HEK293 (cell line): ENCODE measurements around the gene WDR82.

Experiments used
- CTCF ChIA-PET: fragments of 350-600 bp; formaldehyde crosslinking; extraction: SDS; loops from one replicate; lab custom pipeline; 2021; ENCODE audit warnings: antibody characterized with exemption; lab: Yijun Ruan, JAX
- POLR2A ChIA-PET: fragments of 300-600 bp; formaldehyde crosslinking; extraction: SDS; loops from one replicate; lab custom pipeline; 2020; ENCODE audit warnings: antibody characterized with exemption, inconsistent platforms; lab: Yijun Ruan, JAX
- H3K27ac ChIP-seq: fragments of 200-500 bp; sonication (Bioruptor generic); 2 replicates; pipeline ENCODE4 v1.5.1; 2014; ENCODE audit warnings: low read depth, low read length, control low read depth, inconsistent platforms; ENCODE audit errors: extremely low read depth
- H3K36me3 ChIP-seq, 2 experiments: fragments of 200-500 bp in 1 of 2; sonication (Bioruptor generic) in 1 of 2; 1 replicate in 1 of 2; 2 replicates in 1 of 2; pipeline ENCODE4 v1.5.1; 2014 to 2017; ENCODE audit warnings: inconsistent platforms in 2 of 2, low read length in 2 of 2; ENCODE audit not compliant: control insufficient read depth in 2 of 2, insufficient read depth in 1 of 2
- H3K4me1 ChIP-seq: fragments of 200-500 bp; sonication (Bioruptor generic); 2 replicates; pipeline ENCODE4 v1.5.1; 2014; ENCODE audit warnings: mild to moderate bottlenecking, low read length, inconsistent platforms; ENCODE audit not compliant: control insufficient read depth, insufficient read depth
- H3K4me3 ChIP-seq: 2 replicates; pipeline ENCODE4 v1.5.1; 2011; ENCODE audit warnings: low read depth, mild to moderate bottlenecking, control low read depth, low read length, moderate library complexity
- H3K9me3 ChIP-seq: fragments of 200-500 bp; sonication (Bioruptor generic); 2 replicates; pipeline ENCODE4 v1.5.1; 2014; ENCODE audit warnings: low read depth, low read length, inconsistent platforms; ENCODE audit not compliant: control insufficient read depth, insufficient read depth
- AEBP2 ChIP-seq: fragments of 450-650 bp; formaldehyde crosslinking; IDR thresholded peaks from 2 replicates; pipeline ENCODE4 v1.5.1; 2016; ENCODE audit warnings: missing biosample characterization, missing genetic modification characterization, borderline replicate concordance
- BCL11A ChIP-seq: fragments of 450-650 bp; formaldehyde crosslinking; IDR thresholded peaks from 2 replicates; pipeline ENCODE4 v1.5.1; 2016; ENCODE audit warnings: low read depth, missing biosample characterization, missing genetic modification characterization
- BCL11B ChIP-seq: fragments of 450-650 bp; formaldehyde crosslinking; IDR thresholded peaks from 2 replicates; pipeline ENCODE4 v1.5.1; 2016; ENCODE audit warnings: low read depth, missing biosample characterization, missing genetic modification characterization
- GLIS2 ChIP-seq: fragments of 450-650 bp; formaldehyde crosslinking; IDR thresholded peaks from 2 replicates; pipeline ENCODE4 v1.5.1; 2016; ENCODE audit warnings: missing biosample characterization, missing genetic modification characterization
- KLF1 ChIP-seq: fragments of 450-650 bp; formaldehyde crosslinking; IDR thresholded peaks from 2 replicates; pipeline ENCODE4 v1.5.1; 2016; ENCODE audit warnings: missing biosample characterization, missing genetic modification characterization
- MEIS1 ChIP-seq: sonication (generic); formaldehyde crosslinking; IDR thresholded peaks from 2 replicates; pipeline ENCODE4 v1.8.1; 2022; ENCODE audit warnings: missing genetic modification reagents, mild to moderate bottlenecking, borderline replicate concordance
- ZNF280C ChIP-seq: fragments of 450-650 bp; formaldehyde crosslinking; IDR thresholded peaks from 2 replicates; pipeline ENCODE4 v1.5.1; 2016; ENCODE audit warnings: missing biosample characterization, missing genetic modification characterization
- ZNF302 ChIP-seq: fragments of 450-650 bp; formaldehyde crosslinking; IDR thresholded peaks from 2 replicates; pipeline ENCODE4 v1.5.1; 2016; ENCODE audit warnings: missing biosample characterization, missing genetic modification characterization, low read depth
- ZNF354C ChIP-seq: fragments of 450-650 bp; formaldehyde crosslinking; IDR thresholded peaks from 2 replicates; pipeline ENCODE4 v1.5.1; 2016; ENCODE audit warnings: missing biosample characterization, missing genetic modification characterization, low read depth, borderline replicate concordance
- ZNF544 ChIP-seq: fragments of 450-650 bp; formaldehyde crosslinking; IDR thresholded peaks from 2 replicates; pipeline ENCODE4 v1.5.0; 2017; ENCODE audit warnings: missing biosample characterization, missing genetic modification characterization
- ZNF548 ChIP-seq: fragments of 450-650 bp; formaldehyde crosslinking; IDR thresholded peaks from 2 replicates; pipeline ENCODE4 v1.5.1; 2016; ENCODE audit warnings: missing biosample characterization, missing genetic modification characterization
- ZNF561 ChIP-seq: fragments of 450-650 bp; IDR thresholded peaks from 2 replicates; pipeline ENCODE4 v1.5.1; 2018; ENCODE audit warnings: missing biosample characterization, missing genetic modification characterization, borderline replicate concordance
- ZNF600 ChIP-seq: fragments of 450-650 bp; formaldehyde crosslinking; IDR thresholded peaks from 2 replicates; pipeline ENCODE4 v1.5.1; 2016; ENCODE audit warnings: missing biosample characterization, missing genetic modification characterization
- ZNF621 ChIP-seq: fragments of 450-650 bp; formaldehyde crosslinking; IDR thresholded peaks from 2 replicates; pipeline ENCODE4 v1.5.1; 2017; ENCODE audit warnings: missing biosample characterization, missing genetic modification characterization
- ZNF654 ChIP-seq: fragments of 450-650 bp; formaldehyde crosslinking; IDR thresholded peaks from 2 replicates; pipeline ENCODE4 v1.5.1; 2016; ENCODE audit warnings: low read depth, missing biosample characterization, missing genetic modification characterization
- ZNF670 ChIP-seq: fragments of 450-650 bp; formaldehyde crosslinking; IDR thresholded peaks from 2 replicates; pipeline ENCODE4 v1.5.1; 2016; ENCODE audit warnings: missing biosample characterization, missing genetic modification characterization, low read depth
- ZNF785 ChIP-seq: fragments of 450-650 bp; formaldehyde crosslinking; IDR thresholded peaks from 2 replicates; pipeline ENCODE4 v1.5.1; 2016; ENCODE audit warnings: missing biosample characterization, missing genetic modification characterization
- TF ChIP-seq, protein P1 (sequence below): fragments of 450-650 bp; IDR thresholded peaks from 2 replicates; pipeline ENCODE4 v1.5.1; 2018; ENCODE audit warnings: missing biosample characterization, missing genetic modification characterization
- TF ChIP-seq, protein P2 (sequence below): fragments of 450-650 bp; IDR thresholded peaks from 2 replicates; pipeline ENCODE4 v1.5.1; 2018; ENCODE audit warnings: missing biosample characterization, mild to moderate bottlenecking, missing genetic modification characterization
- TF ChIP-seq, protein P3 (sequence below): fragments of 450-650 bp; formaldehyde crosslinking; IDR thresholded peaks from 2 replicates; pipeline ENCODE4 v1.5.1; 2016; ENCODE audit warnings: missing biosample characterization, missing genetic modification characterization
- TF ChIP-seq, protein P4 (sequence below): fragments of 450-650 bp; formaldehyde crosslinking; IDR thresholded peaks from 2 replicates; pipeline ENCODE4 v1.5.1; 2016; ENCODE audit warnings: missing biosample characterization, missing genetic modification characterization
- TF ChIP-seq, protein P5 (sequence below): fragments of 450-650 bp; formaldehyde crosslinking; IDR thresholded peaks from 2 replicates; pipeline ENCODE4 v1.5.1; 2017; ENCODE audit warnings: missing biosample characterization, mild to moderate bottlenecking, missing genetic modification characterization, moderate library complexity

Gene WDR82

GRCh38 chr3:52233108-52233591 is 45.3 kb downstream of the WDR82 start (continued):
- TF ChIP-seq, protein P1, sequence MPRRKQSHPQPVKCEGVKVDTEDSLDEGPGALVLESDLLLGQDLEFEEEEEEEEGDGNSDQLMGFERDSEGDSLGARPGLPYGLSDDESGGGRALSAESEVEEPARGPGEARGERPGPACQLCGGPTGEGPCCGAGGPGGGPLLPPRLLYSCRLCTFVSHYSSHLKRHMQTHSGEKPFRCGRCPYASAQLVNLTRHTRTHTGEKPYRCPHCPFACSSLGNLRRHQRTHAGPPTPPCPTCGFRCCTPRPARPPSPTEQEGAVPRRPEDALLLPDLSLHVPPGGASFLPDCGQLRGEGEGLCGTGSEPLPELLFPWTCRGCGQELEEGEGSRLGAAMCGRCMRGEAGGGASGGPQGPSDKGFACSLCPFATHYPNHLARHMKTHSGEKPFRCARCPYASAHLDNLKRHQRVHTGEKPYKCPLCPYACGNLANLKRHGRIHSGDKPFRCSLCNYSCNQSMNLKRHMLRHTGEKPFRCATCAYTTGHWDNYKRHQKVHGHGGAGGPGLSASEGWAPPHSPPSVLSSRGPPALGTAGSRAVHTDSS = no peak

DNA sequence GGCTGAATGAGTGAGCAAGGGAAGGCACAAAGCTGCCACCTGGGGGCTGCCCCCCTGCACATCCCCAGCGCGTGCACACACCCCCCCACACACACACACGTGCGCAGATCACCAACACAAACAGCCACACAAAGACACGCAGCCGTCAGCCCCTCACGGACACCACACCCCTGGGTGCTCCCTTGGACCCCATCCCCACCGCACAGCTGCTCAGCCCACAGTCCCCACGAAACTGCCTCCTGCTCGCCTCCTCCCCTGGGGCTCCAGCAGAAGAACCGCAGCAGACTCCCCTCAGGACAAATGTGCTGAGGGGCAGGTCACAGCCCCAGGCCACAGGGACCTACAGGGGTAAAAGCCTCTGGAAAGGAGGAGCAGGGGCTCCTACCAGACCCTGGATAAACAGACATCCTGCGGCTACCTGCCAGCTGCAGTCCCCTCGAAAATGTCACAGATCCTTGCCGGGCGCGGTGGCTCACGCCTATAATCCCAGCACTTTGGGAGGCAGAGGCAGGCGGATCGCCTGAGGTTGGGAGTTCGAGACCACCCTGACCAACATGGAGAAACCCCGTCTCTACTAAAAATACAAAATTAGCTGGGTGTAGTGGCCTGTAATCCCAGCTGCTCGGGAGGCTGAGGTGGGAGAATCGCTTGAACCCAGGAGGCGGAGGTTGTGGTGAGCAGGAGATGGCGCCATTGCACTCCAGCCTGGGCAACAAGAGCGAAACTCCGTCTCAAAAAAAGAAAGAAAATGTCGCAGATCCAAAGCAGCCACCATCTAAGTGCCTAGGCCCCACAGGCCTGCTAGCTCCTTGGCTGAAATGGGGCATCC is 46.0 kb downstream of the WDR82 start:
- no peaks in the 10 kb centered on the region for H3K4me1 ChIP-seq
- H3K4me3 ChIP-seq = no peak overlapping the region
- TF ChIP-seq ZNF654 (tag by site-specific recombination) (peak; percentile 66), ZNF561 (no peak), ZNF302 (tag by site-specific recombination) (no peak), ZNF600 (peak; percentile 38; the same call in 1 of the 2 replicates), ZNF280C (tag by site-specific recombination) (no peak), ZNF544 (no peak), KLF1 (tag by site-specific recombination) (no peak), ZNF548 (tag by site-specific recombination) (no peak), MEIS1 (CRISPR knock-in tag) (no peak), BCL11B (no peak), BCL11A (no peak), ZNF354C (tag by site-specific recombination) (no peak), ZNF670 (tag by site-specific recombination) (no peak), ZNF621 (tag by site-specific recombination) (no peak), AEBP2 (tag by site-specific recombination) (no peak), GLIS2 (tag by site-specific recombination) (peak; percentile 32; the same call in 1 of the 2 replicates), ZNF785 (tag by site-specific recombination) (no peak)
- TF ChIP-seq, protein P2, sequence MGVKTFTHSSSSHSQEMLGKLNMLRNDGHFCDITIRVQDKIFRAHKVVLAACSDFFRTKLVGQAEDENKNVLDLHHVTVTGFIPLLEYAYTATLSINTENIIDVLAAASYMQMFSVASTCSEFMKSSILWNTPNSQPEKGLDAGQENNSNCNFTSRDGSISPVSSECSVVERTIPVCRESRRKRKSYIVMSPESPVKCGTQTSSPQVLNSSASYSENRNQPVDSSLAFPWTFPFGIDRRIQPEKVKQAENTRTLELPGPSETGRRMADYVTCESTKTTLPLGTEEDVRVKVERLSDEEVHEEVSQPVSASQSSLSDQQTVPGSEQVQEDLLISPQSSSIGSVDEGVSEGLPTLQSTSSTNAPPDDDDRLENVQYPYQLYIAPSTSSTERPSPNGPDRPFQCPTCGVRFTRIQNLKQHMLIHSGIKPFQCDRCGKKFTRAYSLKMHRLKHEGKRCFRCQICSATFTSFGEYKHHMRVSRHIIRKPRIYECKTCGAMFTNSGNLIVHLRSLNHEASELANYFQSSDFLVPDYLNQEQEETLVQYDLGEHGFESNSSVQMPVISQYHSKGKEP (tag by site-specific recombination) = no peak
- TF ChIP-seq, protein P3, sequence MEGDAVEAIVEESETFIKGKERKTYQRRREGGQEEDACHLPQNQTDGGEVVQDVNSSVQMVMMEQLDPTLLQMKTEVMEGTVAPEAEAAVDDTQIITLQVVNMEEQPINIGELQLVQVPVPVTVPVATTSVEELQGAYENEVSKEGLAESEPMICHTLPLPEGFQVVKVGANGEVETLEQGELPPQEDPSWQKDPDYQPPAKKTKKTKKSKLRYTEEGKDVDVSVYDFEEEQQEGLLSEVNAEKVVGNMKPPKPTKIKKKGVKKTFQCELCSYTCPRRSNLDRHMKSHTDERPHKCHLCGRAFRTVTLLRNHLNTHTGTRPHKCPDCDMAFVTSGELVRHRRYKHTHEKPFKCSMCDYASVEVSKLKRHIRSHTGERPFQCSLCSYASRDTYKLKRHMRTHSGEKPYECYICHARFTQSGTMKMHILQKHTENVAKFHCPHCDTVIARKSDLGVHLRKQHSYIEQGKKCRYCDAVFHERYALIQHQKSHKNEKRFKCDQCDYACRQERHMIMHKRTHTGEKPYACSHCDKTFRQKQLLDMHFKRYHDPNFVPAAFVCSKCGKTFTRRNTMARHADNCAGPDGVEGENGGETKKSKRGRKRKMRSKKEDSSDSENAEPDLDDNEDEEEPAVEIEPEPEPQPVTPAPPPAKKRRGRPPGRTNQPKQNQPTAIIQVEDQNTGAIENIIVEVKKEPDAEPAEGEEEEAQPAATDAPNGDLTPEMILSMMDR = 0 out of 2 replicates have a peak, but pooled peaks have one; percentile 24
- TF ChIP-seq, protein P4, sequence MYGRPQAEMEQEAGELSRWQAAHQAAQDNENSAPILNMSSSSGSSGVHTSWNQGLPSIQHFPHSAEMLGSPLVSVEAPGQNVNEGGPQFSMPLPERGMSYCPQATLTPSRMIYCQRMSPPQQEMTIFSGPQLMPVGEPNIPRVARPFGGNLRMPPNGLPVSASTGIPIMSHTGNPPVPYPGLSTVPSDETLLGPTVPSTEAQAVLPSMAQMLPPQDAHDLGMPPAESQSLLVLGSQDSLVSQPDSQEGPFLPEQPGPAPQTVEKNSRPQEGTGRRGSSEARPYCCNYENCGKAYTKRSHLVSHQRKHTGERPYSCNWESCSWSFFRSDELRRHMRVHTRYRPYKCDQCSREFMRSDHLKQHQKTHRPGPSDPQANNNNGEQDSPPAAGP (tag by site-specific recombination) = no peak
- TF ChIP-seq, protein P5, sequence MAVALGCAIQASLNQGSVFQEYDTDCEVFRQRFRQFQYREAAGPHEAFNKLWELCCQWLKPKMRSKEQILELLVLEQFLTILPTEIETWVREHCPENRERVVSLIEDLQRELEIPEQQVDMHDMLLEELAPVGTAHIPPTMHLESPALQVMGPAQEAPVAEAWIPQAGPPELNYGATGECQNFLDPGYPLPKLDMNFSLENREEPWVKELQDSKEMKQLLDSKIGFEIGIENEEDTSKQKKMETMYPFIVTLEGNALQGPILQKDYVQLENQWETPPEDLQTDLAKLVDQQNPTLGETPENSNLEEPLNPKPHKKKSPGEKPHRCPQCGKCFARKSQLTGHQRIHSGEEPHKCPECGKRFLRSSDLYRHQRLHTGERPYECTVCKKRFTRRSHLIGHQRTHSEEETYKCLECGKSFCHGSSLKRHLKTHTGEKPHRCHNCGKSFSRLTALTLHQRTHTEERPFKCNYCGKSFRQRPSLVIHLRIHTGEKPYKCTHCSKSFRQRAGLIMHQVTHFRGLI = no peak
- CTCF ChIA-PET = interaction anchor here (0.7 to 3.4 kb wide), 11 partner anchors 9 to 1568 kb away, joined by 3 to 44 read pairs (median 4); partner anchors contain the start of gene GLYCTK
- H3K9me3 ChIP-seq = no peaks in the 10 kb centered on the region
- POLR2A ChIA-PET = interaction anchor here (1.0 kb wide), 1 partner anchor 11 kb away, joined by 3 read pairs; no protein-coding TSS in a partner anchor
- H3K27ac ChIP-seq = no peak overlapping the region
- peaks cover 0 to 44% of the 10 kb centered on the region in 2 experiments; a peak in 1 of 3 replicates for H3K36me3 ChIP-seq
